CD4-positive, alpha-beta memory T cell (primary cell): ENCODE data around the gene ICAM4. TPM values are rescaled to one million over a fixed set of nuclear protein-coding genes. Genes with fewer than 3 reads are reported as not detected.
"Not testable (repeated sequence)": the region's sequence is repeated elsewhere in the genome, so short reads cannot be mapped to it uniquely, and the experiment has no call there.

ENCODE experiments used
- CTCF ChIA-PET: fragments of 350-600 bp; sonication (Branson Sonifier 250); formaldehyde crosslinking; loops from one replicate; lab custom pipeline; 2021; ENCODE audit warnings: inconsistent platforms; ENCODE audit not compliant: partially characterized antibody; lab: Charles Lee
- POLR2A ChIA-PET: fragments of 350-600 bp; sonication (Branson Sonifier 250); formaldehyde crosslinking; loops from one replicate; lab custom pipeline; 2021; ENCODE audit not compliant: partially characterized antibody; lab: Charles Lee
- DNase-seq, 5 donors: peaks; one replicate each; pipeline versions ENCODE4 v3.0.0 to v3.0.0-alpha.2; 2020 to 2022; ENCODE audit warnings: mixed read lengths in 1 of 5
- H3K27ac ChIP-seq: one replicate; pipeline ENCODE4 v1.7.0; 2013; ENCODE audit warnings: low read depth, low read length
- H3K27me3 ChIP-seq: 2 replicates; pipeline ENCODE4 v1.7.0; 2013; ENCODE audit warnings: mild to moderate bottlenecking, low read length, moderate library complexity; ENCODE audit not compliant: insufficient read depth
- H3K36me3 ChIP-seq: 2 replicates; pipeline ENCODE4 v1.7.0; 2013; ENCODE audit warnings: mild to moderate bottlenecking, low read length, moderate library complexity; ENCODE audit not compliant: insufficient read depth
- H3K4me1 ChIP-seq: 2 replicates; pipeline ENCODE4 v1.7.0; 2013; ENCODE audit warnings: mild to moderate bottlenecking, low read length, moderate library complexity; ENCODE audit not compliant: insufficient read depth
- H3K4me3 ChIP-seq, 2 donors: one replicate each; pipeline ENCODE4 v1.7.0; 2013; ENCODE audit warnings: low read length in 2 of 2, mild to moderate bottlenecking in 1 of 2
- H3K9me3 ChIP-seq, 2 donors: one replicate each; pipeline ENCODE4 v1.7.0; 2013; ENCODE audit warnings: low read length in 2 of 2, control low read depth in 1 of 2; ENCODE audit not compliant: control insufficient read depth in 1 of 2
- H3K27ac Mint-ChIP-seq, 7 donors: one replicate each; pipeline ENCODE4 v1.8.0; 2020 to 2021; ENCODE audit warnings: mixed read lengths in 7 of 7, mild to moderate bottlenecking in 6 of 7, inconsistent platforms in 3 of 7, moderate library complexity in 3 of 7
- H3K27me3 Mint-ChIP-seq, 2 donors: one replicate each; pipeline ENCODE4 v1.8.0; 2020 to 2021; ENCODE audit warnings: mixed read lengths in 2 of 2
- H3K36me3 Mint-ChIP-seq, 2 donors: one replicate each; pipeline ENCODE4 v1.8.0; 2020 to 2021; ENCODE audit warnings: mixed read lengths in 2 of 2, inconsistent platforms in 1 of 2, mild to moderate bottlenecking in 1 of 2
- H3K4me1 Mint-ChIP-seq, 4 donors: one replicate each; pipeline ENCODE4 v1.8.0; 2020 to 2021; ENCODE audit warnings: mixed read lengths in 4 of 4, mild to moderate bottlenecking in 1 of 4
- H3K4me3 Mint-ChIP-seq, 8 donors: one replicate each; pipeline ENCODE4 v1.8.0; 2020 to 2021; ENCODE audit warnings: mixed read lengths in 8 of 8, mild to moderate bottlenecking in 7 of 8, moderate library complexity in 6 of 8, inconsistent platforms in 3 of 8
- H3K9me3 Mint-ChIP-seq, 8 donors: one replicate each; pipeline ENCODE4 v1.8.0; 2020 to 2021; ENCODE audit warnings: mixed read lengths in 8 of 8, mild to moderate bottlenecking in 5 of 8, inconsistent platforms in 3 of 8, moderate library complexity in 1 of 8
- intact Hi-C: fragments of 100-400 bp; cut with micrococcal nuclease; formaldehyde crosslinking; loops from one replicate; pipeline ENCODE4 v1.15.1; 2023
- polyA plus RNA-seq, 2 donors: library from polyadenylated mRNA; unstranded; fragments of 300-500 nt; fragmentation: Illumina TruSeq; gene quantifications; one replicate each; pipeline ENCODE4 v1.2.3, GENCODE V29; 2021
- total RNA-seq, 2 experiments: library from RNA; stranded (reverse); gene quantifications; one replicate each; pipeline ENCODE4 v1.2.3, GENCODE V29; 2021

The ICAM4 gene
- total and polyA plus RNA-seq, 4 experiments from 2014 or later = 0.70 to 1.5 (median 1.3) TPM; not detected in 1

GRCh38 chr19:10271543-10272086, 15.1 kb upstream of the ICAM4 start:
- H3K4me1 Mint-ChIP-seq = peaks cover 9 to 42% (median 24%) of the 10 kb centered on the region in 4 donors
- peak overlapping the region; percentile 91 to 96 (median 95) for H3K27ac Mint-ChIP-seq
- Histone ChIP-seq H3K4me1 (peaks cover 34% of the 10 kb centered on the region), H3K9me3 (no peaks in the 10 kb centered on the region), H3K4me3 (peak overlapping the region; percentile 23 to 82), H3K27ac (peak overlapping the region; percentile 88), H3K36me3 (no peaks in the 10 kb centered on the region), H3K27me3 (no peaks in the 10 kb centered on the region)
- POLR2A ChIA-PET = interaction anchor here (0.7 to 4.7 kb wide), 25 partner anchors 8 to 167 kb away, joined by 3 to 111 read pairs (median 6); partner anchors contain the start of genes CDC37, FDX2, ICAM4 and ICAM5
- CTCF ChIA-PET = interaction anchor here (0.7 to 9.8 kb wide), 20 partner anchors 9 to 208 kb away, joined by 3 to 235 read pairs (median 6); partner anchors contain the start of genes CDC37, ICAM5 and TYK2
- no peaks in the 10 kb centered on the region for H3K27me3 Mint-ChIP-seq
- H3K9me3 Mint-ChIP-seq = no peaks in the 10 kb centered on the region
- intact Hi-C loops = loop anchor here (1.0 to 2.0 kb wide), 3 partner anchors 17 to 109 kb away; partner anchors contain the start of genes ICAM5, RAVER1 and TYK2
- peak overlapping the region; percentile 81 to 91 (median 86) for H3K4me3 Mint-ChIP-seq
- peaks cover 0 to 16% of the 10 kb centered on the region in 2 donors for H3K36me3 Mint-ChIP-seq
- DNase-seq = peak in 3 of 5 donors; percentile 35 to 77 (median 37)

- Histone ChIP-seq H3K36me3 (no peaks in the 10 kb centered on the region), H3K4me3 (no peak overlapping the region), H3K27ac (no peak overlapping the region), H3K27me3 (no peaks in the 10 kb centered on the region), H3K9me3 (no peaks in the 10 kb centered on the region), H3K4me1 (peaks cover 33% of the 10 kb centered on the region)
- H3K36me3 Mint-ChIP-seq = peaks cover 4 to 33% of the 10 kb centered on the region in 2 donors
- peak overlapping the region in 2 of 7 donors; percentile 24 to 90 for H3K27ac Mint-ChIP-seq
- ChIA-PET POLR2A (interaction anchor here (0.7 to 1.1 kb wide), 2 partner anchors 118 to 129 kb away, joined by 3 read pairs; partner anchors contain the start of gene CDC37), CTCF (interaction anchor here (1.3 kb wide), 1 partner anchor 106 kb away, joined by 4 read pairs; the partner anchor contains the start of gene TYK2)
- peaks cover 10 to 40% (median 25%) of the 10 kb centered on the region in 4 donors for H3K4me1 Mint-ChIP-seq
- H3K27me3 Mint-ChIP-seq = no peaks in the 10 kb centered on the region
- intact Hi-C loops = no loop called here
- no peak for DNase-seq
- no peaks in the 10 kb centered on the region for H3K9me3 Mint-ChIP-seq
- H3K4me3 Mint-ChIP-seq = peak overlapping the region in 1 of 8 donors; percentile 31
These were observed 12.2 kb upstream of the ICAM4 start for GRCh38 chr19:10274589-10274988.

GRCh38 chr19:10277795-10278589, 8.8 kb upstream of the ICAM4 start:
- Histone ChIP-seq H3K4me3 (no peak overlapping the region), H3K36me3 (peaks cover under 1% of the 10 kb centered on the region), H3K9me3 (no peaks in the 10 kb centered on the region), H3K27me3 (no peaks in the 10 kb centered on the region), H3K4me1 (no peaks in the 10 kb centered on the region), H3K27ac (no peak overlapping the region)
- no peak for DNase-seq
- POLR2A ChIA-PET = interaction anchor here (1.9 to 2.2 kb wide), 2 partner anchors 8 to 12 kb away, joined by 8 to 9 read pairs; partner anchors contain the start of gene ICAM5
- Mint-ChIP-seq H3K27ac (peak overlapping the region in 2 of 7 donors; percentile 35 to 77), H3K36me3 (peaks cover 9 to 35% of the 10 kb centered on the region in 2 donors), H3K4me1 (peaks cover 6 to 14% (median 8%) of the 10 kb centered on the region in 4 donors), H3K4me3 (no peak overlapping the region), H3K9me3 (no peaks in the 10 kb centered on the region), H3K27me3 (no peaks in the 10 kb centered on the region)
- CTCF ChIA-PET = interaction anchor here (0.8 to 1.6 kb wide), 4 partner anchors 8 to 111 kb away, joined by 3 to 6 read pairs (median 4); no protein-coding TSS in a partner anchor
- intact Hi-C loops = no loop called here

GRCh38 chr19:10278935-10279334, 7.8 kb upstream of the ICAM4 start:
- no peaks in the 10 kb centered on the region for H3K27me3 Mint-ChIP-seq
- ChIA-PET POLR2A (interaction anchor here (1.5 to 2.2 kb wide), 3 partner anchors 8 to 11 kb away, joined by 7 to 9 read pairs (median 8); partner anchors contain the start of genes ICAM1 and ICAM5), CTCF (interaction anchor here (0.8 to 2.0 kb wide), 4 partner anchors 9 to 113 kb away, joined by 3 to 6 read pairs (median 5); no protein-coding TSS in a partner anchor)
- H3K27ac Mint-ChIP-seq = peak overlapping the region in 2 of 7 donors; percentile 81 to 89
- intact Hi-C loops = no loop called here
- no peak overlapping the region for H3K4me3 Mint-ChIP-seq
- H3K36me3 Mint-ChIP-seq = peaks cover 9 to 40% of the 10 kb centered on the region in 2 donors
- H3K9me3 ChIP-seq = no peaks in the 10 kb centered on the region
- H3K4me3 ChIP-seq = no peak overlapping the region
- H3K4me1 ChIP-seq = no peaks in the 10 kb centered on the region
- no peaks in the 10 kb centered on the region for H3K9me3 Mint-ChIP-seq
- peaks cover 3% of the 10 kb centered on the region for H3K36me3 ChIP-seq
- no peak overlapping the region for H3K27ac ChIP-seq
- H3K4me1 Mint-ChIP-seq = peaks cover 5 to 11% (median 8%) of the 10 kb centered on the region in 4 donors
- H3K27me3 ChIP-seq = no peaks in the 10 kb centered on the region
- DNase-seq = no peak

GRCh38 chr19:10279737-10280442, 6.9 kb upstream of the ICAM4 start:
- no peak overlapping the region for H3K4me3 Mint-ChIP-seq
- no peaks in the 10 kb centered on the region for H3K27me3 ChIP-seq
- no peaks in the 10 kb centered on the region for H3K9me3 Mint-ChIP-seq
- H3K9me3 ChIP-seq = no peaks in the 10 kb centered on the region
- DNase-seq = no peak
- no peaks in the 10 kb centered on the region for H3K4me1 ChIP-seq
- intact Hi-C loops = no loop called here
- H3K27ac ChIP-seq = no peak overlapping the region
- no peak overlapping the region for H3K4me3 ChIP-seq
- POLR2A ChIA-PET = interaction anchor here (0.8 to 2.2 kb wide), 4 partner anchors 9 to 61 kb away, joined by 3 to 9 read pairs (median 6); partner anchors contain the start of genes ICAM1 and ICAM5
- CTCF ChIA-PET = interaction anchor here (0.8 to 2.3 kb wide), 5 partner anchors 9 to 125 kb away, joined by 3 to 25 read pairs (median 6); partner anchors contain the start of gene ICAM1
- peaks cover 13 to 36% of the 10 kb centered on the region in 2 donors for H3K36me3 Mint-ChIP-seq
- H3K36me3 ChIP-seq = peaks cover 12% of the 10 kb centered on the region
- H3K4me1 Mint-ChIP-seq = peaks cover 2 to 10% (median 7%) of the 10 kb centered on the region in 4 donors
- peak overlapping the region in 2 of 7 donors; percentile 20 to 70 for H3K27ac Mint-ChIP-seq
- H3K27me3 Mint-ChIP-seq = no peaks in the 10 kb centered on the region

GRCh38 chr19:10282043-10282442, 4.7 kb upstream of the ICAM4 start:
- H3K27me3 Mint-ChIP-seq, intact Hi-C loops, H3K4me3 Mint-ChIP-seq, DNase-seq, H3K27ac ChIP-seq, H3K27ac Mint-ChIP-seq, H3K4me3 ChIP-seq, H3K9me3 Mint-ChIP-seq, H3K9me3 ChIP-seq, H3K27me3 ChIP-seq: not testable (repeated sequence)
- peaks cover 24% of the 10 kb centered on the region for H3K36me3 ChIP-seq
- ChIA-PET CTCF (interaction anchor here (0.7 kb wide), 1 partner anchor 221 kb away, joined by 6 read pairs; the partner anchor contains the start of gene KEAP1), POLR2A (interaction anchor here (1.4 kb wide), 1 partner anchor 98 kb away, joined by 4 read pairs; the partner anchor contains the start of gene TYK2)
- H3K4me1 ChIP-seq = peaks cover 16% of the 10 kb centered on the region
- H3K4me1 Mint-ChIP-seq = peaks cover 11 to 32% (median 20%) of the 10 kb centered on the region in 4 donors
- peaks cover 25 to 44% of the 10 kb centered on the region in 2 donors for H3K36me3 Mint-ChIP-seq
